Central memory CD8-positive, alpha-beta T cell (primary cell): ENCODE data around the gene GMCL1.
"Not testable (repeated sequence)": the region's sequence is repeated elsewhere in the genome, so short reads cannot be mapped to it uniquely, and the experiment has no call there.

Experiments used
- ATAC-seq: fragments of 150-1000 bp; cut with Tn5 transposase; replicated peaks from 2 replicates; pipeline ENCODE4 v1.10.0; 2022; ENCODE audit warnings: mild to moderate bottlenecking, moderate FRiP score, moderate number of reproducible peaks; ENCODE audit not compliant: poor library complexity, severe bottlenecking; ENCODE audit errors: extremely low read depth
- DNase-seq, 2 donors: peaks; one replicate each; pipeline ENCODE4 v3.0.0; 2021; ENCODE audit warnings: low spot score in 2 of 2
- H3K27ac Mint-ChIP-seq: one replicate; pipeline ENCODE4 v1.8.0; 2022; ENCODE audit warnings: low read depth, mild to moderate bottlenecking, moderate library complexity, mixed read lengths
- H3K27me3 Mint-ChIP-seq: one replicate; pipeline ENCODE4 v1.8.0; 2022; ENCODE audit warnings: mixed read lengths
- H3K36me3 Mint-ChIP-seq: one replicate; pipeline ENCODE4 v1.8.0; 2022; ENCODE audit warnings: mild to moderate bottlenecking, moderate library complexity, mixed read lengths; ENCODE audit not compliant: insufficient read depth
- H3K4me1 Mint-ChIP-seq: one replicate; pipeline ENCODE4 v1.8.0; 2022; ENCODE audit warnings: mixed read lengths
- H3K4me3 Mint-ChIP-seq: one replicate; pipeline ENCODE4 v1.8.0; 2022; ENCODE audit warnings: mild to moderate bottlenecking, moderate library complexity, mixed read lengths
- H3K9me3 Mint-ChIP-seq: one replicate; pipeline ENCODE4 v1.8.0; 2022; ENCODE audit warnings: mixed read lengths

The GMCL1 gene

GRCh38 chr2:69797836-69798289 is 31.6 kb upstream of the GMCL1 start:
- peaks cover 10% of the 10 kb centered on the region for H3K4me1 Mint-ChIP-seq
- no peak overlapping the region for H3K27ac Mint-ChIP-seq
- ATAC-seq: no peak
- H3K36me3 Mint-ChIP-seq: peaks cover 2% of the 10 kb centered on the region
- no peaks in the 10 kb centered on the region for H3K9me3 Mint-ChIP-seq
- no peaks in the 10 kb centered on the region for H3K27me3 Mint-ChIP-seq
- no peak for DNase-seq
- H3K4me3 Mint-ChIP-seq: no peak overlapping the region

- H3K27ac Mint-ChIP-seq: peak overlapping the region; percentile 44
- peaks cover 2% of the 10 kb centered on the region for H3K36me3 Mint-ChIP-seq
These were observed 31.1 kb upstream of the GMCL1 start for GRCh38 chr2:69798290-69798908.

GRCh38 chr2:69798909-69799526 is 30.4 kb upstream of the GMCL1 start:
- Mint-ChIP-seq H3K27me3 (no peaks in the 10 kb centered on the region), H3K27ac (peak overlapping the region; percentile 44), H3K36me3 (peaks cover 2% of the 10 kb centered on the region), H3K4me3 (no peak overlapping the region), H3K9me3 (no peaks in the 10 kb centered on the region), H3K4me1 (peaks cover 16% of the 10 kb centered on the region)
- ATAC-seq (no peak), DNase-seq (no peak)

More at GRCh38 chr2:69798290-69798908, 31.1 kb upstream of the GMCL1 start:
- Mint-ChIP-seq H3K27me3 (no peaks in the 10 kb centered on the region), H3K4me3 (no peak overlapping the region), H3K9me3 (no peaks in the 10 kb centered on the region), H3K4me1 (peaks cover 12% of the 10 kb centered on the region)
- DNase-seq: no peak
- no peak for ATAC-seq

GRCh38 chr2:69801745-69802290 is 27.6 kb upstream of the GMCL1 start:
- DNase-seq (no peak), ATAC-seq (no peak)
- Mint-ChIP-seq H3K27ac (no peak overlapping the region), H3K36me3 (peaks cover 5% of the 10 kb centered on the region), H3K27me3 (no peaks in the 10 kb centered on the region), H3K4me1 (peaks cover 16% of the 10 kb centered on the region), H3K9me3 (no peaks in the 10 kb centered on the region), H3K4me3 (no peak overlapping the region)

- not testable (repeated sequence) for H3K9me3 Mint-ChIP-seq, ATAC-seq, H3K27me3 Mint-ChIP-seq, DNase-seq, H3K4me3 Mint-ChIP-seq, H3K27ac Mint-ChIP-seq, H3K36me3 Mint-ChIP-seq
- H3K4me1 Mint-ChIP-seq: peaks cover 11% of the 10 kb centered on the region
These were observed 26.6 kb upstream of the GMCL1 start for GRCh38 chr2:69802781-69803367.

- DNase-seq: no peak
- H3K4me1 Mint-ChIP-seq: peaks cover 6% of the 10 kb centered on the region
- no peak for ATAC-seq
- no peak overlapping the region for H3K4me3 Mint-ChIP-seq
- no peaks in the 10 kb centered on the region for H3K27me3 Mint-ChIP-seq
- no peaks in the 10 kb centered on the region for H3K9me3 Mint-ChIP-seq
- peaks cover 8% of the 10 kb centered on the region for H3K36me3 Mint-ChIP-seq
- no peak overlapping the region for H3K27ac Mint-ChIP-seq
These were observed 25.0 kb upstream of the GMCL1 start for GRCh38 chr2:69804416-69804815.

GRCh38 chr2:69805887-69806286 is 23.6 kb upstream of the GMCL1 start:
- no peak for ATAC-seq
- H3K36me3 Mint-ChIP-seq: peaks cover 12% of the 10 kb centered on the region

GRCh38 chr2:69807821-69808540 is 21.5 kb upstream of the GMCL1 start:
- DNase-seq: no peak

More at GRCh38 chr2:69805887-69806286, 23.6 kb upstream of the GMCL1 start:
- Mint-ChIP-seq H3K27me3 (no peaks in the 10 kb centered on the region), H3K4me1 (peaks cover 6% of the 10 kb centered on the region), H3K27ac (no peak overlapping the region), H3K9me3 (no peaks in the 10 kb centered on the region), H3K4me3 (no peak overlapping the region)
- DNase-seq: no peak

GRCh38 chr2:69810550-69810949 is 18.9 kb upstream of the GMCL1 start:
- Mint-ChIP-seq H3K4me1 (no peaks in the 10 kb centered on the region), H3K27ac (no peak overlapping the region), H3K9me3 (no peaks in the 10 kb centered on the region), H3K27me3 (no peaks in the 10 kb centered on the region), H3K36me3 (peaks cover 11% of the 10 kb centered on the region), H3K4me3 (no peak overlapping the region)
- ATAC-seq: no peak
- DNase-seq: no peak

More at GRCh38 chr2:69807821-69808540, 21.5 kb upstream of the GMCL1 start:
- no peak overlapping the region for H3K27ac Mint-ChIP-seq
- no peak overlapping the region for H3K4me3 Mint-ChIP-seq
- H3K9me3 Mint-ChIP-seq: no peaks in the 10 kb centered on the region
- peaks cover 14% of the 10 kb centered on the region for H3K36me3 Mint-ChIP-seq
- H3K27me3 Mint-ChIP-seq: no peaks in the 10 kb centered on the region
- peaks cover 6% of the 10 kb centered on the region for H3K4me1 Mint-ChIP-seq
- no peak for ATAC-seq

GRCh38 chr2:69811018-69811417 is 18.4 kb upstream of the GMCL1 start:
- no peak overlapping the region for H3K4me3 Mint-ChIP-seq
- no peaks in the 10 kb centered on the region for H3K4me1 Mint-ChIP-seq
- H3K27me3 Mint-ChIP-seq: no peaks in the 10 kb centered on the region
- no peak overlapping the region for H3K27ac Mint-ChIP-seq
- H3K9me3 Mint-ChIP-seq: no peaks in the 10 kb centered on the region
- no peak for DNase-seq
- no peak for ATAC-seq
- H3K36me3 Mint-ChIP-seq: peaks cover 11% of the 10 kb centered on the region

- no peaks in the 10 kb centered on the region for H3K27me3 Mint-ChIP-seq
- no peaks in the 10 kb centered on the region for H3K9me3 Mint-ChIP-seq
- no peaks in the 10 kb centered on the region for H3K4me1 Mint-ChIP-seq
- H3K36me3 Mint-ChIP-seq: peaks cover 11% of the 10 kb centered on the region
- DNase-seq (no peak), ATAC-seq (no peak)
- no peak overlapping the region for H3K4me3 Mint-ChIP-seq
- H3K27ac Mint-ChIP-seq: no peak overlapping the region
These were observed 17.9 kb upstream of the GMCL1 start for GRCh38 chr2:69811591-69811990.

- ATAC-seq (no peak), DNase-seq (no peak)
- H3K4me1 Mint-ChIP-seq: no peaks in the 10 kb centered on the region
- H3K36me3 Mint-ChIP-seq: peaks cover 6% of the 10 kb centered on the region
- H3K9me3 Mint-ChIP-seq: no peaks in the 10 kb centered on the region
- H3K27ac Mint-ChIP-seq: no peak overlapping the region
- H3K27me3 Mint-ChIP-seq: no peaks in the 10 kb centered on the region
- H3K4me3 Mint-ChIP-seq: no peak overlapping the region
These were observed 13.7 kb upstream of the GMCL1 start for GRCh38 chr2:69815717-69816116.
